Fibroblast of the aortic adventitia (primary cell): ENCODE results near the gene SMOC2. TPM values are rescaled to one million over a fixed set of nuclear protein-coding genes. Genes with fewer than 3 reads are reported as not detected.

Experiments used
- DNase-seq: peaks from one replicate; pipeline ENCODE4 v3.0.0-alpha.2; 2010; ENCODE audit warnings: low read depth
- H3K4me3 ChIP-seq: 2 replicates; pipeline ENCODE4 v1.5.1; 2011; ENCODE audit warnings: low read depth, mild to moderate bottlenecking, control low read depth, low read length, moderate library complexity
- CTCF ChIP-seq: IDR thresholded peaks from 2 replicates; pipeline ENCODE4 v1.5.1; 2011; ENCODE audit warnings: mild to moderate bottlenecking, low read length, control low read depth, inconsistent platforms; ENCODE audit not compliant: insufficient read depth
- total RNA-seq: library from RNA; depleted of rRNA; stranded (reverse); fragments of >200 nt; gene quantifications from 2 replicates; pipeline ENCODE4 v1.2.3, GENCODE V29; 2012; ENCODE audit warnings: low replicate concordance

Gene SMOC2
- total RNA-seq, 1 donor = 0.09 TPM

GRCh38 chr6:168459572-168459971 is 18.6 kb downstream of the SMOC2 start:
- TF ChIP-seq CTCF = no peak
- no peak for DNase-seq
- no peak overlapping the region for H3K4me3 ChIP-seq

- no peak for DNase-seq
- no peak for TF ChIP-seq CTCF
- H3K4me3 ChIP-seq = no peak overlapping the region
Measured at GRCh38 chr6:168462289-168462853, 21.4 kb downstream of the SMOC2 start.

- H3K4me3 ChIP-seq = no peak overlapping the region
- no peak for DNase-seq
- TF ChIP-seq CTCF = no peak
Measured at GRCh38 chr6:168464546-168464945, 23.6 kb downstream of the SMOC2 start.

- no peak for DNase-seq
- no peak for TF ChIP-seq CTCF
- no peak overlapping the region for H3K4me3 ChIP-seq
Measured at GRCh38 chr6:168468045-168468444, 27.1 kb downstream of the SMOC2 start.

GRCh38 chr6:168469521-168469920 is 28.5 kb downstream of the SMOC2 start:
- TF ChIP-seq CTCF = no peak
- DNase-seq = peak; percentile 41
- H3K4me3 ChIP-seq = no peak overlapping the region

- DNase-seq = no peak
- no peak for TF ChIP-seq CTCF
- no peak overlapping the region for H3K4me3 ChIP-seq
Measured at GRCh38 chr6:168469926-168470325, 28.9 kb downstream of the SMOC2 start.

GRCh38 chr6:168472363-168472762 is 31.4 kb downstream of the SMOC2 start:
- H3K4me3 ChIP-seq = no peak overlapping the region
- no peak for TF ChIP-seq CTCF
- no peak for DNase-seq
